Astrocyte (in vitro differentiated cells and primary cell): ENCODE data around the gene KIAA1671. TPM values are rescaled to one million over a fixed set of nuclear protein-coding genes. Genes with fewer than 3 reads are reported as not detected.

ENCODE experiments used
- DNase-seq: peaks from one replicate; pipeline ENCODE4 v3.0.0-alpha.2; 2010; ENCODE audit warnings: low read depth
- FAIRE-seq: peaks from 2 replicates; lab custom pipeline; 2011; peaks lifted over from hg19 to GRCh38; lab: Jason Lieb, UNC
- H2AFZ ChIP-seq: 2 replicates; pipeline ENCODE4 v1.6.0; 2012; ENCODE audit warnings: low read depth, low read length, inconsistent platforms
- H3K27ac ChIP-seq: 2 replicates; pipeline ENCODE4 v1.5.1; 2011; ENCODE audit warnings: low read depth, low read length, inconsistent platforms
- H3K27me3 ChIP-seq: 2 replicates; pipeline ENCODE4 v1.6.0; 2011; ENCODE audit warnings: low read length, inconsistent platforms; ENCODE audit not compliant: insufficient read depth
- H3K36me3 ChIP-seq: 2 replicates; pipeline ENCODE4 v1.5.1; 2011; ENCODE audit warnings: low read length, inconsistent platforms; ENCODE audit not compliant: insufficient read depth
- H3K4me1 ChIP-seq: 2 replicates; pipeline ENCODE4 v1.5.1; 2011; ENCODE audit warnings: low read length, inconsistent platforms; ENCODE audit not compliant: insufficient read depth
- H3K4me2 ChIP-seq: 2 replicates; pipeline ENCODE4 v1.6.0; 2012; ENCODE audit warnings: low read length, inconsistent platforms
- H3K4me3 ChIP-seq: 2 replicates; pipeline ENCODE4 v1.5.1; 2011; ENCODE audit warnings: low read depth, mild to moderate bottlenecking, low read length, inconsistent platforms; ENCODE audit not compliant: insufficient read depth
- H3K79me2 ChIP-seq: 2 replicates; pipeline ENCODE4 v1.6.0; 2012; ENCODE audit warnings: mild to moderate bottlenecking, low read length, inconsistent platforms; ENCODE audit not compliant: insufficient read depth
- H3K9ac ChIP-seq: 2 replicates; pipeline ENCODE4 v1.6.0; 2012; ENCODE audit warnings: mild to moderate bottlenecking, low read length, inconsistent platforms
- H3K9me3 ChIP-seq: 2 replicates; pipeline ENCODE4 v1.5.1; 2012; ENCODE audit warnings: low read depth, mild to moderate bottlenecking, low read length, inconsistent platforms; ENCODE audit not compliant: insufficient read depth
- H4K20me1 ChIP-seq: 2 replicates; pipeline ENCODE4 v1.6.0; 2012; ENCODE audit warnings: low read length, inconsistent platforms; ENCODE audit not compliant: insufficient read depth
- H3K27ac Mint-ChIP-seq: one replicate; pipeline ENCODE4 v1.8.0; 2021; ENCODE audit warnings: mild to moderate bottlenecking, mixed read lengths; ENCODE audit not compliant: unreplicated experiment
- H3K27me3 Mint-ChIP-seq: one replicate; pipeline ENCODE4 v1.8.0; 2021; ENCODE audit warnings: low read depth, mixed read lengths; ENCODE audit not compliant: unreplicated experiment
- H3K36me3 Mint-ChIP-seq: one replicate; pipeline ENCODE4 v1.8.0; 2021; ENCODE audit warnings: low read depth, mixed read lengths; ENCODE audit not compliant: unreplicated experiment
- H3K4me1 Mint-ChIP-seq: one replicate; pipeline ENCODE4 v1.8.0; 2021; ENCODE audit warnings: low read depth, mixed read lengths; ENCODE audit not compliant: unreplicated experiment
- H3K4me3 Mint-ChIP-seq: one replicate; pipeline ENCODE4 v1.8.0; 2021; ENCODE audit warnings: mild to moderate bottlenecking, moderate library complexity, mixed read lengths; ENCODE audit not compliant: unreplicated experiment
- H3K9me3 Mint-ChIP-seq: one replicate; pipeline ENCODE4 v1.8.0; 2021; ENCODE audit warnings: mild to moderate bottlenecking, mixed read lengths; ENCODE audit not compliant: unreplicated experiment
- CTCF ChIP-seq: IDR thresholded peaks from 2 replicates; pipeline ENCODE4 v1.5.1; 2011; ENCODE audit warnings: low read depth, mild to moderate bottlenecking, inconsistent platforms, low read length, moderate library complexity; ENCODE audit not compliant: insufficient read depth
- EZH2 ChIP-seq: IDR thresholded peaks from 2 replicates; pipeline ENCODE4 v1.6.1; 2012; ENCODE audit warnings: mild to moderate bottlenecking, low read length, inconsistent platforms; ENCODE audit not compliant: insufficient read depth
- total RNA-seq: library from RNA; stranded (reverse); gene quantifications from 2 replicates; pipeline ENCODE4 v1.2.1, GENCODE V29; 2021

The KIAA1671 gene
- total RNA-seq, 1 donor from 2014 or later = 28.4 TPM

GRCh38 chr22:24935771-24936483 lies 16.6 kb upstream of the KIAA1671 start:
- Mint-ChIP-seq H3K9me3 (no peaks in the 10 kb centered on the region), H3K4me1 (no peaks in the 10 kb centered on the region), H3K36me3 (no peaks in the 10 kb centered on the region), H3K27ac (no peak overlapping the region), H3K27me3 (peaks cover 9% of the 10 kb centered on the region), H3K4me3 (no peak overlapping the region)
- TF ChIP-seq EZH2 (no peak), CTCF (no peak)
- Histone ChIP-seq H3K4me3 (no peak overlapping the region), H3K36me3 (no peaks in the 10 kb centered on the region), H2AFZ (no peak overlapping the region), H4K20me1 (no peaks in the 10 kb centered on the region), H3K27ac (no peak overlapping the region), H3K27me3 (peaks cover 2% of the 10 kb centered on the region), H3K4me2 (no peak overlapping the region), H3K9me3 (no peaks in the 10 kb centered on the region), H3K79me2 (no peaks in the 10 kb centered on the region), H3K9ac (no peak overlapping the region), H3K4me1 (no peaks in the 10 kb centered on the region)
- DNase-seq (no peak), FAIRE-seq (no peak)

GRCh38 chr22:24937114-24937513 lies 15.4 kb upstream of the KIAA1671 start:
- H3K79me2 ChIP-seq = no peaks in the 10 kb centered on the region
- no peak overlapping the region for H3K27ac Mint-ChIP-seq
- no peak overlapping the region for H3K27ac ChIP-seq
- H2AFZ ChIP-seq = no peak overlapping the region
- FAIRE-seq (no peak), DNase-seq (no peak)
- no peaks in the 10 kb centered on the region for H3K27me3 ChIP-seq
- H3K4me3 ChIP-seq = no peak overlapping the region
- no peaks in the 10 kb centered on the region for H3K36me3 ChIP-seq
- no peak overlapping the region for H3K4me3 Mint-ChIP-seq
- no peaks in the 10 kb centered on the region for H3K36me3 Mint-ChIP-seq
- H3K9me3 Mint-ChIP-seq = no peaks in the 10 kb centered on the region
- no peak overlapping the region for H3K9ac ChIP-seq
- peak; percentile 12 for TF ChIP-seq CTCF
- TF ChIP-seq EZH2 = no peak
- H3K4me2 ChIP-seq = no peak overlapping the region
- H3K9me3 ChIP-seq = no peaks in the 10 kb centered on the region
- H4K20me1 ChIP-seq = no peaks in the 10 kb centered on the region
- H3K4me1 Mint-ChIP-seq = no peaks in the 10 kb centered on the region
- peaks cover 5% of the 10 kb centered on the region for H3K27me3 Mint-ChIP-seq
- no peaks in the 10 kb centered on the region for H3K4me1 ChIP-seq

- TF ChIP-seq CTCF (peak; percentile 66), EZH2 (no peak)
- H3K4me2 ChIP-seq = no peak overlapping the region
Observed at GRCh38 chr22:24938741-24939341, 13.7 kb upstream of the KIAA1671 start.

More at GRCh38 chr22:24938741-24939341, 13.7 kb upstream of the KIAA1671 start:
- H3K9ac ChIP-seq = no peak overlapping the region
- Mint-ChIP-seq H3K36me3 (no peaks in the 10 kb centered on the region), H3K4me3 (no peak overlapping the region), H3K27me3 (peaks cover 1% of the 10 kb centered on the region), H3K9me3 (no peaks in the 10 kb centered on the region), H3K4me1 (no peaks in the 10 kb centered on the region), H3K27ac (no peak overlapping the region)
- H3K36me3 ChIP-seq = no peaks in the 10 kb centered on the region
- H3K9me3 ChIP-seq = no peaks in the 10 kb centered on the region
- H3K27me3 ChIP-seq = no peaks in the 10 kb centered on the region
- H2AFZ ChIP-seq = no peak overlapping the region
- H3K27ac ChIP-seq = no peak overlapping the region
- H4K20me1 ChIP-seq = no peaks in the 10 kb centered on the region
- DNase-seq (no peak), FAIRE-seq (no peak)
- no peak overlapping the region for H3K4me3 ChIP-seq
- H3K4me1 ChIP-seq = no peaks in the 10 kb centered on the region
- no peaks in the 10 kb centered on the region for H3K79me2 ChIP-seq
